Measurements from ENCODE around the gene IER2.

IER2 gene

DNA sequence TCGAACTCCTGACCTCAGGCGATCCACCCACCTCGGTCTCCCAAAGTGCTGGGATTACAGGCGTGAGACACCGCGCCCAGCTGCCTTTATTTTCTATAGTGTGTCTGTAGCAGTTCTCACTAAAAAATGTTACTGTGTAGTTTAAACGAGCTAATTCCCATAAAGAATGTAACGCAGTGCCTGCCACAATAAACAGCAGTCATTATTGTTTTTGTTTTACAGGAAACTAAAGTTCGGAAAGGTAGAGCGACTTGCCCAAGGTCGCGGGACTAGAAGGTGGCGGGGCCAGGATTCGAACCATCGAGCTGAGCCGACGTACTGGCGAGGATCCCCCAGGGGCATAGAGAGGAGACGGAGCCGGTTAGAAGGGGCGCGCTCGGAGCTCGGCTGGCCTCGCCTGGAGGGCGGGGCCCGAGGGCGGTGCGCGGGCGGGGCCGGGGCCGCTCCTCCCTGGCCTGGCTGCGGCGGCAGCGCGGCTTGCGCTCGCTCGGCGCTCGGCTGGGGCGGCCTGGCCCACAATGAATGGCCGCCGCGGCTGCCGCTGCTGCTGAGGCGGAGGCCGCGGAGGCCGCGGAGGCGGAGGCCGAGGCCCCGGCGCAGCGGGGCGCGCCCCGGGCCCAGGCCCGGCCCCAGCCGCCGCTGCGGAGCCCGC, 32.3 kb upstream of the IER2 start, which contains the start of gene NACC1:
Gene NACC1, plus strand, starts transcription at position 493 of the 652 bp plus-strand sequence. CDS start 16,944 bp downstream, outside the sequence.
- FAIRE-seq (peak; percentile 84), DNase-seq (ENCODE audit: insufficient read length, low spot score) (peak; percentile 97)
- peak; percentile 69; the same call in 1 of the 2 replicates for TF ChIP-seq TAF1 (IDR thresholded peaks at IDR 0.05; ENCODE audit: low read depth, low read length)
- no peak for TF ChIP-seq POLR2AphosphoS5 (IDR thresholded peaks at IDR 0.05; ENCODE audit: low read depth, low read length)
- TF ChIP-seq POU2F2 (IDR thresholded peaks at IDR 0.05; ENCODE audit: low read depth, low read length): no peak

DNA sequence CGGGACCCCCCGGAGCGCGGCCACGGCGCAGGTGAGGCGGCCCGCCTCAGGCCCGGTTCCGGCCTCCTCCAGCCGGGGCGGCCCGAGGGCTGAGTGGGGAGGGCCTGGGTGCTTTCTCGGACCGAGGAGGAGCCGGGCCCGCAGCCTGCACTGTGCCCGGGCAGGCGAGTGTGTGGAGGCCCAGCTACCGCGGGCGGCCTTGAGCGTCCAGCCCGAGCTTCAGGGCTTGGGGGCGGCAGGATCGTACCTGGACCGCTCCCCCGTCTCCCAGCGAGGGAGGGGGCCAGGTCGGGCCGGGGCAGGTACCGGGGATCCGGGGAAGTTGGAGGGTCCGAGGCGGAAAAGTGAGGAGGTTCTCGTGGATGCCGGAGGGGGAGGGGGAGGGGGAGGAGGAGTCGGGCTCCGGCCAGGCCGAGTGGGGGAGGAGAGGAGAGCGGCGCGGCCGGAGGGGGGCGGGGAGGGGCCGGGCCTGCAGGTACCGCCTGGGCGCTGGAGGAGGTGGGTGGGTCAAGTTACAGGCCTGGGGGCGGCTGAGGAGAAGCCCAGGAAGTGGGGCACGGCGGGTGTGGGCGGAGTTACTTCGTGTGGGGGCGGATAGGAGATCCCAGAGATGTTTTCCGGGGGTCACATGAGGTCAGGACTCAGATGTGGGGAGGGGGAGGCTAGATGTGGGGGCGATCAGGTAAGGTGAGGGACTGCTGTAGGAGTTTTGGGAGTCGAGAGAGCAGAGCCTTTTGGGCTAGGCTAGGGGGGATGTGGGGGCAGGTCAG, 31.6 kb upstream of the IER2 start:
- peak; percentile 74 for DNase-seq (ENCODE audit: insufficient read length, low spot score)
- FAIRE-seq: peak; percentile 69
- TF ChIP-seq POLR2A (IDR thresholded peaks at IDR 0.05; ENCODE audit: low read depth, low read length): no peak
- TF ChIP-seq POU2F2 (IDR thresholded peaks at IDR 0.05; ENCODE audit: low read depth, low read length): no peak
- no peak for TF ChIP-seq POLR2AphosphoS5 (IDR thresholded peaks at IDR 0.05; ENCODE audit: low read depth, low read length)
- TF ChIP-seq SPI1 (IDR thresholded peaks at IDR 0.05; ENCODE audit: low read depth, low read length): no peak
- TF ChIP-seq TAF1 (IDR thresholded peaks at IDR 0.05; ENCODE audit: low read depth, low read length): no peak
- no peak for TF ChIP-seq PAX5 (IDR thresholded peaks at IDR 0.05; ENCODE audit: insufficient read depth, low read length, severe bottlenecking)

DNA sequence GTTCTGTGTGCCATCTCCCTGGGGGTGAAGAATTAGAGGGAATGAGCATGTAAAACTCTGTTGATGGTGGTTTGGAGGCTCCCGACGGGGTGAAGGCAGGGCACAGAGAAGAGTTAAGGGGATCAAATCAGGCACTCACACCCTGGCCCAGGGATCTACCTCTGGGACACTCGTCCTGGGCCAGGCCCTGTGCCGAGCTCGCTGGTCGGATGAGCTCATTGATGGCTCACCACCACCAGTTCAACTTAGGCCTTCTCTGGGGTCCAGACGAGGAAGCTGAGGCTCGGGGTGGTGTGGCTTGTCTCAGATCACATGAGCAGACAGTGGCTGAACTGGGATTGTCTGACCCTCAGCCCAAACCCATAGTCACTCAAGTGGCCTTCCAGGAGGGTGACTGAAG, 30.6 kb upstream of the IER2 start:
- TF ChIP-seq PAX5 (IDR thresholded peaks at IDR 0.05; ENCODE audit: insufficient read depth, low read length, severe bottlenecking) (no peak), POLR2AphosphoS5 (IDR thresholded peaks at IDR 0.05; ENCODE audit: low read depth, low read length) (no peak), SPI1 (IDR thresholded peaks at IDR 0.05; ENCODE audit: low read depth, low read length) (no peak), TAF1 (IDR thresholded peaks at IDR 0.05; ENCODE audit: low read depth, low read length) (no peak)
- FAIRE-seq: no peak
- no peak for DNase-seq (ENCODE audit: insufficient read length, low spot score)

DNA sequence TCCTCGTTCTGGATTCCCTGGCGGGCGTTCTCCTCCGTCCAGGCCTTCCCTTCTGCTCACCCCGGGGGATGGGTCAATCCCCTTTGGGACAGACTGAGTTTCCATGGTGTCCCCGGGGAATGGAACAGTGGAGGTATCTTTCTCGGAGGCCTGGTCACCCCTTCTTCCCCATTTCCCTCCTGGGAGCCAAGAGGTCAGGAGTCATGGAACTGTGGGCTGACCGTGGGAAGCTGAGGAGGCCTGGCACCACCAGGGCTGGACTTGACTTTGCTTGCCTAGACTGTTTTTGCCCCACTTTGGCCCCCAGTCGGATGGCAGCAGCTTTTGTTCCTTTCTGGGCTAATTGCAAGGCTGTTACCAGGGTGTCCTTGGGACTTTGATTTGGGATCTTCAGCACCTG, 30.2 kb upstream of the IER2 start:
- TF ChIP-seq PAX5 (IDR thresholded peaks at IDR 0.05; ENCODE audit: insufficient read depth, low read length, severe bottlenecking): no peak
- TF ChIP-seq POU2F2 (IDR thresholded peaks at IDR 0.05; ENCODE audit: low read depth, low read length): no peak
- TF ChIP-seq SPI1 (IDR thresholded peaks at IDR 0.05; ENCODE audit: low read depth, low read length): no peak
- no peak for TF ChIP-seq POLR2AphosphoS5 (IDR thresholded peaks at IDR 0.05; ENCODE audit: low read depth, low read length)
- no peak for TF ChIP-seq POLR2A (IDR thresholded peaks at IDR 0.05; ENCODE audit: low read depth, low read length)
- no peak for TF ChIP-seq TAF1 (IDR thresholded peaks at IDR 0.05; ENCODE audit: low read depth, low read length)
- DNase-seq (ENCODE audit: insufficient read length, low spot score): no peak
- FAIRE-seq: no peak

DNA sequence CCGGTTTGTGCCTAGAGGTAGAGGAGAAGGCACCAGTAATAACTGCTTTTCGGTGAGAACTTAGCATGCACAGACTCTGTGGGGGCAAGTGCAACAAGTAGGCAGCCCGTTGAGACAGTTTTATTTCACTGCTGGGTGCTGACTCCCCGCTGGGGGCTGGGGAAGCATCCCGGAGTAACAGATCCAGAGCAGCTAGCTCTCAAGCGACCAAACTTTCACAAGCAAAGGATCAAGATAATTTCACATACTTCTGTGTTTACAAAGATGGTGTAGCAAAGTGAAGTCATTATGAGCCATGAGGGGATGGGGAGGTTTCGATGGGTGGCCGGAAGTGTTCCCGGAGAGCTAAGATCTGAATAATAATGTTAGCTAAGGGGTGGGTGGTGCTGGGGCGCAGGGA, 29.4 kb upstream of the IER2 start:
- no peak for FAIRE-seq
- no peak for DNase-seq (ENCODE audit: insufficient read length, low spot score)
- no peak for TF ChIP-seq POU2F2 (IDR thresholded peaks at IDR 0.05; ENCODE audit: low read depth, low read length)

- no peak for DNase-seq (ENCODE audit: insufficient read length, low spot score)
Observed at GRCh38 chr19:13121551-13122274, 28.5 kb upstream of the IER2 start.

GRCh38 chr19:13122275-13122878, 27.8 kb upstream of the IER2 start:
- DNase-seq (ENCODE audit: insufficient read length, low spot score): no peak
- TF ChIP-seq POU2F2 (IDR thresholded peaks at IDR 0.05; ENCODE audit: low read depth, low read length) (no peak), POLR2A (IDR thresholded peaks at IDR 0.05; ENCODE audit: low read depth, low read length) (no peak), POLR2AphosphoS5 (IDR thresholded peaks at IDR 0.05; ENCODE audit: low read depth, low read length) (0 out of 2 replicates have a peak, but pooled peaks have one; percentile 8), SPI1 (IDR thresholded peaks at IDR 0.05; ENCODE audit: low read depth, low read length) (no peak)
- FAIRE-seq: no peak

More at GRCh38 chr19:13121551-13122274, 28.5 kb upstream of the IER2 start:
- FAIRE-seq: no peak
- no peak for TF ChIP-seq POLR2A (IDR thresholded peaks at IDR 0.05; ENCODE audit: low read depth, low read length)
- TF ChIP-seq PAX5 (IDR thresholded peaks at IDR 0.05; ENCODE audit: insufficient read depth, low read length, severe bottlenecking): no peak
- peak; percentile 10; the same call in 1 of the 2 replicates for TF ChIP-seq POLR2AphosphoS5 (IDR thresholded peaks at IDR 0.05; ENCODE audit: low read depth, low read length)

DNA sequence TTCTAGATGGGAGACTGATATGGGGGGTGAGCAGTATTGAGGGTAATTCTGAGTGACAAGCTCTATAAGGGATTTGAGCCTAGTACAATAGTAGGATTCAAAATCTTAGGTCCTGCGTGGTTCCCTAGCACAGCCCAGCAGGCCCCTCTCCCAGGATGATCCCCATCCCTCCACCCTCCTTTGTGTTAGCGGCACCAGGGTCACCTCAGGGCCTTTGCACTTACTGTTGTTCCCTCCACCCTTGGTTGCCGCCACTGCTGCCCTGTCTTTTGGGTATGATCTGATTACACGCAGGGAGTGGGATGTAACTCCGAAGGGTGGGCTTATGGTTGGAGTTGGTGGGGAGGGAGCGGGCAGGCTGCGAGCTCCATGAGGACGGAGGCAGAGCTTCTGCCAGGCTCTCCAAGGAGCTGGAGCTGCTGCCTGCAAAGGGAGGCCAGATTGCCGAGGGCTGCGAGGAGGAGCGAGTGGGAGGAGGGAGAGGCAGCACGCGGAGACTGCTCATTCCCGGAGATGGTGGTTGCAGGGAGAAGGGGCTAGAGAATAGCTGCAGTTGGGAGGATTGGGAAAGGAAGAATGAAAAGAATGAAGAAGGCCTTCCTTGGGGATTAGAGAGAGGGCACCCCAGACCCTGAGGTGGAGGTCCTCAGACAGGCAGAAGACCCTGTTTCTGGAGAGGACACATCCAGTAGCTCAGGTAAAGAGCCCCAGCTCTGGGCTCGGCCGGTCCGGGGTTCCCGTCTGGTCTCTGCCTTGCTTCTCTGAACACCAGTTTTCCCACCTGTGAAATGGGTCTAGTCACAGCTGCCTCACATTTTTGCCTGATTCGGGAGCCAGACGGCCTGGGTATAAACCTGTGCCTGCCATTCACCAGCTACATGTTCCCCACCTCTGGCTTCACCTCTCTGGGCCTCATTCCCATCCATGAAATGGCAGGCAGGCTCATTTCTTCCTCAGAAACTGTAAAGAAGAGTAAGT, 26.9 kb upstream of the IER2 start:
- no peak for DNase-seq (ENCODE audit: insufficient read length, low spot score)
- TF ChIP-seq PAX5 (IDR thresholded peaks at IDR 0.05; ENCODE audit: insufficient read depth, low read length, severe bottlenecking): no peak
- TF ChIP-seq POLR2AphosphoS5 (IDR thresholded peaks at IDR 0.05; ENCODE audit: low read depth, low read length): no peak
- no peak for TF ChIP-seq SPI1 (IDR thresholded peaks at IDR 0.05; ENCODE audit: low read depth, low read length)
- no peak for TF ChIP-seq TAF1 (IDR thresholded peaks at IDR 0.05; ENCODE audit: low read depth, low read length)
- TF ChIP-seq POU2F2 (IDR thresholded peaks at IDR 0.05; ENCODE audit: low read depth, low read length): no peak
- no peak for TF ChIP-seq POLR2A (IDR thresholded peaks at IDR 0.05; ENCODE audit: low read depth, low read length)
- FAIRE-seq: no peak

- DNase-seq (ENCODE audit: insufficient read length, low spot score) (no peak), FAIRE-seq (no peak)
- TF ChIP-seq POLR2A (IDR thresholded peaks at IDR 0.05; ENCODE audit: low read depth, low read length): no peak
- TF ChIP-seq SPI1 (IDR thresholded peaks at IDR 0.05; ENCODE audit: low read depth, low read length): no peak
- no peak for TF ChIP-seq POLR2AphosphoS5 (IDR thresholded peaks at IDR 0.05; ENCODE audit: low read depth, low read length)
- no peak for TF ChIP-seq TAF1 (IDR thresholded peaks at IDR 0.05; ENCODE audit: low read depth, low read length)
- TF ChIP-seq PAX5 (IDR thresholded peaks at IDR 0.05; ENCODE audit: insufficient read depth, low read length, severe bottlenecking): no peak
- no peak for TF ChIP-seq POU2F2 (IDR thresholded peaks at IDR 0.05; ENCODE audit: low read depth, low read length)
Observed at GRCh38 chr19:13127051-13127450, 23.2 kb upstream of the IER2 start.

Measured in GM12891 (cell line).